GM12878 (cell line): ENCODE measurements around the gene KIAA0319L. TPM values are rescaled to one million over a fixed set of nuclear protein-coding genes. Genes with fewer than 3 reads are reported as not detected.

Experiments used
- ATAC-seq: fragments of 200-7000 bp; cut with Tn5 transposase; 3 replicates; pipeline ENCODE4 v1.9.1; 2020; ENCODE audit warnings: mild to moderate bottlenecking, moderate library complexity
- BruUV-seq: library from RNA; stranded (reverse); fragments of 400-500 nt; replicated peaks from 2 replicates; lab custom pipeline; 2021; lab: Mats Ljungman, UMichigan
- CTCF ChIA-PET: fragments of 300-600 bp; sonication (Branson Sonifier 250); formaldehyde crosslinking; extraction: SDS; loops from one replicate; lab custom pipeline; 2021; ENCODE audit warnings: inconsistent platforms; lab: Yijun Ruan, JAX
- POLR2A ChIA-PET: fragments of 350-600 bp; formaldehyde crosslinking; extraction: SDS; loops from one replicate; lab custom pipeline; 2021; ENCODE audit warnings: inconsistent platforms; lab: Charles Lee
- RAD21 ChIA-PET: fragments of 300-600 bp; sonication (Branson Sonifier 250); formaldehyde crosslinking; loops from one replicate; lab custom pipeline; 2023; ENCODE audit warnings: antibody characterized with exemption; ENCODE audit not compliant: unreplicated experiment; lab: Charles Lee
- SMC1A ChIA-PET: fragments of 300-600 bp; sonication (Branson Sonifier 250); formaldehyde crosslinking; loops from one replicate; lab custom pipeline; 2023; ENCODE audit not compliant: unreplicated experiment, uncharacterized antibody; lab: Charles Lee
- DNase-seq: peaks from one replicate; pipeline ENCODE4 v3.0.0-alpha.2; 2011; ENCODE audit warnings: low read depth, low spot score
- FAIRE-seq: peaks from 3 replicates; lab custom pipeline; 2011; peaks lifted over from hg19 to GRCh38; lab: Jason Lieb, UNC
- H2AFZ ChIP-seq: 2 replicates; pipeline ENCODE4 v1.6.0; 2011; ENCODE audit warnings: low read depth, low read length, control low read depth; ENCODE audit not compliant: control insufficient read depth
- H3K27ac ChIP-seq: 2 replicates; pipeline ENCODE4 v1.5.1; 2011; ENCODE audit warnings: control low read depth; ENCODE audit not compliant: control insufficient read depth, insufficient read depth
- H3K27me3 ChIP-seq, 2 experiments: replicated peaks in 1 of 2; 2 replicates each; pipeline versions ENCODE4 v1.6.0 to v1.6.1; 2011; ENCODE audit warnings: low read length in 1 of 2; ENCODE audit not compliant: control insufficient read depth in 2 of 2, insufficient read depth in 2 of 2
- H3K36me3 ChIP-seq, 2 experiments: 2 replicates each; pipeline ENCODE4 v1.5.1; 2011; ENCODE audit warnings: low read length in 1 of 2; ENCODE audit not compliant: control insufficient read depth in 2 of 2, insufficient read depth in 2 of 2
- H3K4me1 ChIP-seq: 2 replicates; pipeline ENCODE4 v1.6.1; 2011; ENCODE audit warnings: mild to moderate bottlenecking, low read length, moderate library complexity, mixed read lengths; ENCODE audit not compliant: control insufficient read depth, insufficient read depth
- H3K4me2 ChIP-seq: 2 replicates; pipeline ENCODE4 v1.6.0; 2011; ENCODE audit warnings: control low read depth; ENCODE audit not compliant: control insufficient read depth, insufficient read depth
- H3K4me3 ChIP-seq: fragments of 200-600 bp; sonication (generic); 2 replicates; pipeline ENCODE4 v1.5.1; 2016
- H3K79me2 ChIP-seq: 2 replicates; pipeline ENCODE4 v1.6.0; 2011; ENCODE audit warnings: low read length; ENCODE audit not compliant: control insufficient read depth, insufficient read depth
- H3K9ac ChIP-seq: 2 replicates; pipeline ENCODE4 v1.8.0; 2011; ENCODE audit warnings: low read length, control low read depth, mixed read lengths; ENCODE audit not compliant: control insufficient read depth, insufficient read depth
- H3K9me3 ChIP-seq: replicated peaks from 3 replicates; pipeline ENCODE4 v1.5.1; 2011; ENCODE audit warnings: mild to moderate bottlenecking, low read length; ENCODE audit not compliant: control insufficient read depth, insufficient read depth
- H4K20me1 ChIP-seq: 2 replicates; pipeline ENCODE4 v1.6.0; 2011; ENCODE audit not compliant: control insufficient read depth, insufficient read depth
- CBX5 ChIP-seq: sonication (generic); IDR thresholded peaks from 2 replicates; pipeline ENCODE4 v1.6.1; 2016; ENCODE audit warnings: low read depth, moderate library complexity, mild to moderate bottlenecking, inconsistent platforms
- CEBPB ChIP-seq, 2 experiments: fragments of 150-350 bp in 1 of 2; IDR thresholded peaks; 2 replicates each; pipeline ENCODE4 v1.6.1; 2012 to 2014; ENCODE audit warnings: low read depth in 2 of 2, low read length in 2 of 2, borderline replicate concordance in 1 of 2, inconsistent platforms in 1 of 2
- CHD1 ChIP-seq: IDR thresholded peaks from 2 replicates; pipeline ENCODE4 v1.6.1; 2012; ENCODE audit warnings: low read depth, low read length, improper control_type of control experiment
- GATAD2B ChIP-seq: fragments of 450-650 bp; conservative IDR thresholded peaks from 2 replicates; pipeline ENCODE4 v1.6.1; 2017; ENCODE audit warnings: low read depth, mild to moderate bottlenecking, moderate library complexity
- HCFC1 ChIP-seq: fragments of 150-350 bp; IDR thresholded peaks from 2 replicates; pipeline ENCODE4 v1.6.1; 2014; ENCODE audit warnings: low read length
- HDAC6 ChIP-seq: fragments of 200-600 bp; sonication (generic); IDR thresholded peaks from one replicate; pipeline ENCODE4 v1.8.0; 2017; ENCODE audit warnings: antibody characterized with exemption; ENCODE audit not compliant: unreplicated experiment
- IKZF2 ChIP-seq, 2 experiments: fragments of 450-650 bp; IDR thresholded peaks; 2 replicates each; pipeline ENCODE4 v1.6.1; 2017; ENCODE audit warnings: mild to moderate bottlenecking in 2 of 2, moderate library complexity in 2 of 2
- SPI1 ChIP-seq: IDR thresholded peaks from 2 replicates; pipeline ENCODE4 v1.6.1; 2011; ENCODE audit warnings: low read depth, mild to moderate bottlenecking, low read length, moderate library complexity, borderline replicate concordance; ENCODE audit not compliant: insufficient read depth
- SUZ12 ChIP-seq: fragments of 200-600 bp; sonication (generic); IDR thresholded peaks from one replicate; pipeline ENCODE4 v1.6.1; 2018; ENCODE audit warnings: antibody characterized with exemption, mild to moderate bottlenecking; ENCODE audit not compliant: unreplicated experiment
- TBL1XR1 ChIP-seq: IDR thresholded peaks from 2 replicates; pipeline ENCODE4 v1.6.1; 2012; ENCODE audit warnings: low read depth, low read length, improper control_type of control experiment
- WGBS: methylation state at CpG from one replicate; pipeline ENCODE4 v1.1.6; 2016; ENCODE audit warnings: low lambda C conversion rate; ENCODE audit not compliant: insufficient replicate concordance, insufficient coverage; ENCODE audit errors: missing lambda C conversion rate; 5-methylcytosine and 5-hydroxymethylcytosine counted together
- in situ Hi-C: fragments of 300-500 bp; cut with MboI; formaldehyde crosslinking; loops from 9 replicates; pipeline ENCODE4 v1.14.3; 2018; ENCODE audit warnings: mixed read lengths
- intact Hi-C: fragments of 100-400 bp; cut with micrococcal nuclease; formaldehyde crosslinking; loops from one replicate; pipeline ENCODE4 v1.14.2; 2022; ENCODE audit not compliant: unreplicated experiment
- polyA plus RNA-seq, 11 experiments: library from polyadenylated mRNA; depleted of rRNA in 4 of 11; unstranded in 6 of 11; stranded (reverse) in 5 of 11; fragments of >200 nt; fragmentation: Nextera tagmentation in 4 of 11; fragmentation: Illumina TruSeq in 1 of 11; extraction: Ambion mirVana in 4 of 11; extraction: Trizol in 1 of 11; gene quantifications; 1 replicate in 1 of 11; 2 replicates in 10 of 11; pipeline versions ENCODE4 v1.2.1 to v1.2.3, GENCODE V29; 2011 to 2016; ENCODE audit warnings: inconsistent platforms in 2 of 11, missing spikeins in 2 of 11, low read depth in 1 of 11
- total RNA-seq, 4 experiments: library from RNA; depleted of rRNA in 3 of 4; stranded (reverse); fragments of >200 nt in 3 of 4; fragmentation: Illumina TruSeq in 1 of 4; extraction: Trizol in 1 of 4; gene quantifications; 2 replicates each; pipeline versions ENCODE4 v1.2.1 to v1.2.3, GENCODE V29; 2013 to 2021
- TF ChIP-seq, protein P1 (sequence below): IDR thresholded peaks from 2 replicates; pipeline ENCODE4 v1.6.1; 2011; ENCODE audit warnings: borderline replicate concordance, low read depth, mild to moderate bottlenecking, moderate library complexity, mixed read lengths, low read length; ENCODE audit not compliant: insufficient read depth; ENCODE audit errors: extremely low read length

Gene KIAA0319L
- total and polyA plus RNA-seq, 10 of the 15 experiments (the other 5 are each of a cell fraction or from before 2014, with no cell fraction given), result 2.6 to 57.8 (median 25.4) TPM

DNA sequence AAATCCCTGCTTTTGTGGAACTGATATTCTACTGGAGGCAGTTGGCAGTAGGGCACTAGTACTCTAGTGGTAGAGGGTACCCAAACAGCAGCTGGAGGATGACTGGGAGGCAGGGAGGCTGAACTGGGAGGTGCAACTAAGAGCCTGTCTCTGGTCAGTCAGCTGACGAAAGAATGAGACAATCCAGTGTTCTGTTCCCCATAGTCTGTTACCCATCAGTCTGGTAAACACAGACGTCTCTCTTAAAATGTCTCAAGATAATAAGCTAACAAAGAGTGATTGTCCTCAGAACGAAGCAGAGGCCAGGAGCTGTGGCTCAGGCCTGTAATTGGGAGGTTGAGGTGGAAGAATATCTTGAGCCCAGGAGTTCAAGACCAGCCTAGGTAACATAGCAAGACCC, 46.3 kb upstream of the KIAA0319L start:
- H3K9ac ChIP-seq, result no peak overlapping the region
- FAIRE-seq (no peak), DNase-seq (no peak), ATAC-seq (no peak)
- ChIA-PET RAD21 (no interaction called here), CTCF (interaction anchor here (0.6 to 3.4 kb wide), 5 partner anchors 13 to 152 kb away, joined by 3 to 10 read pairs (median 4); no protein-coding TSS in a partner anchor), SMC1A (no interaction called here), POLR2A (interaction anchor here (0.5 to 1.6 kb wide), 4 partner anchors 13 to 166 kb away, joined by 3 to 5 read pairs (median 4); partner anchors contain the start of gene CLSPN)
- intact Hi-C loops, result no loop called here
- H3K4me2 ChIP-seq, result no peak overlapping the region
- no peak overlapping the region for H2AFZ ChIP-seq
- no TSS peak for BruUV-seq
- in situ Hi-C loops, result no loop called here
- no peaks in the 10 kb centered on the region; the same call in 1 of the 2 replicates for H4K20me1 ChIP-seq
- H3K4me1 ChIP-seq, result no peaks in the 10 kb centered on the region
- no peak overlapping the region for H3K4me3 ChIP-seq
- H3K9me3 ChIP-seq, result no peaks in the 10 kb centered on the region
- no peaks in the 10 kb centered on the region; the same call in 1 of the 2 replicates for H3K79me2 ChIP-seq
- no peaks in the 10 kb centered on the region for H3K27me3 ChIP-seq
- TF ChIP-seq HDAC6 (no peak), IKZF2 (IDR thresholded peaks at IDR 0.05) (no peak), CHD1 (no peak), CBX5 (no peak), TBL1XR1 (no peak), SUZ12 (no peak), SPI1 (no peak), GATAD2B (no peak), HCFC1 (no peak), CEBPB (IDR thresholded peaks at IDR 0.05; ENCODE audit: borderline replicate concordance in 1 of 2, low read depth in 2 of 2, low read length in 2 of 2) (no peak)
- TF ChIP-seq, protein P1, sequence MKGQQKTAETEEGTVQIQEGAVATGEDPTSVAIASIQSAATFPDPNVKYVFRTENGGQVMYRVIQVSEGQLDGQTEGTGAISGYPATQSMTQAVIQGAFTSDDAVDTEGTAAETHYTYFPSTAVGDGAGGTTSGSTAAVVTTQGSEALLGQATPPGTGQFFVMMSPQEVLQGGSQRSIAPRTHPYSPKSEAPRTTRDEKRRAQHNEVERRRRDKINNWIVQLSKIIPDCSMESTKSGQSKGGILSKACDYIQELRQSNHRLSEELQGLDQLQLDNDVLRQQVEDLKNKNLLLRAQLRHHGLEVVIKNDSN, result no peak
- WGBS, result 94% methylated on average over 3 of the region's 3 CpGs
- H3K36me3 ChIP-seq, result peaks cover 14 to 42% of the 10 kb centered on the region in 2 experiments
- no peak overlapping the region for H3K27ac ChIP-seq
